ENCODE results near the gene POC1A.

The POC1A gene

DNA sequence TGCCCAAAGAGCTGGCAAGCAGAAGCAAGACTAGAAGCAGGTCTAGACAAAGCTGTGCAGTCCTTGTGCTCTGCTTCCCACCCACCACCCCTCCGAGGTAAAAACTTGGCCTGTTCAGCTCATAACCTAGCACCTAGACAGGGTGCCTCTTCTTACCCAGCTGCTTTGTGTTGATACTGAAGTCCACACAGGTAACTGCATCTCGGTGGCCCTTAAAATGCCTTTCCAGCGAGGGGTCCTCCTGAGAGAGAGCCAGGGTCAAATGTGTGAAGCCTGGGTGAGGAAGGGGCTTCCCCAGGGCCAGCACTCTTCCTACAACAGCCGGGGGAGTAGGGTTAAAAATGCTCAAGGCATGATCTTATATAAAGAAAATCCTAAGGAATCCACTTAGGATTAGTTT, 3.4 kb downstream of the POC1A start:
- DNase-seq (ENCODE audit: low spot score) = no peak

DNA sequence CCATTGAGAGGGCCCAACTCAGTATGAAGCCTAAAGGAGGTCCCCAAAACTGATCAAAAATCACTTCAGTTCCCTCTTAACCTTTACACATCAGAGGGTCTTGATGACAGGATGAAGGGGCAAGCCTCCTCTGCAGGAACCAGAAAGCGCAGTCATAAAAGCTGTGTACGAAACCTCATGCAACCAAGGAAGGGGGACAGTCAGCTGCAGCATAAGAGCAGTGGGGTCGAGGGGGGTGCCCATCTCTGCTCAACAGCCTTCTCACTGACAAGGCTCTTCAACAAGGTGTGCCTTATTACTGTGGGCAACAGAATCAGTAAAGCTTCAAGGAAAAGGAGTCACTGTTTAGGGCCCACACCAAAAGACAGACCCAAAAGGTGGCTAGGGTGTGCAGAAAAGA, 3.9 kb downstream of the POC1A start:
- no peak for DNase-seq (ENCODE audit: low spot score)

DNA sequence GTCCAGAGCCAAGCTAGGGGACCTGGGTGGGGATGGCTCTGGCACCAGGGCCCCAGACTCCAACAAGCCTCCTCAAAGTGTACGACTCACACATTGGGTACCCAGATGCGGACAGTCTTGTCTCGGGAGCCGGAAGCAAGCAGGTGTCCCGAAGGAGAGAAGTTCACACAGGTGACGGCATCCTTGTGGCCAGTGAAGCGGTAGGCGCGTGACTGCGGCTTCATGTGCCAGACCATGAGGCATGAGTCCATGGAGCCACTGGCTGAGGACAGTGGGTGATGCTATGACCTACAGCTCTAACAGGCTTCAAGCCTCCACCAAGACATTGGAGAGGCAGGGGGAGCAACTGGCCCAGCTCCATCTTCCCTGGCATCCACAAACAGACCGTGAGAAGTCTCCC, 4.5 kb downstream of the POC1A start:
- no peak for DNase-seq (ENCODE audit: low spot score)

DNA sequence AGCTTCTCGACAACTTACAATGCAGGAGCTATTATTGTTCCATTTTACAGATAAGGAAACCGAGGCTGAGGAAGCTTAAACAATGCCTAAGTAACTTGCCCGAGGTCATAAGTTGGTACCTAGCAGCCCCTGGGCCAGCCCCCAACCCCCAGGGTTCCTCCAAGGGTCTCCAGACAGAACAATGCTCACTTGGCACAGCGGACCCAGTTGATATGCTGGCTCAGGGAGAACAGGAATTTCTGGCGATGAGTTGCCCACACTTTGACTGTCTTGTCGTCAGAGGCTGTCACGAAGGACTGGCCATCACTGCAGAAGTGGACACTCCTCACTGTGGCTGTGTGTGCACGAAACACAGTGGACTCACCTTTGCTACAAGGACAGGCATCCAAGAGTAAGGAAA, 5.2 kb downstream of the POC1A start:
- no peak for DNase-seq (ENCODE audit: low spot score)

DNA sequence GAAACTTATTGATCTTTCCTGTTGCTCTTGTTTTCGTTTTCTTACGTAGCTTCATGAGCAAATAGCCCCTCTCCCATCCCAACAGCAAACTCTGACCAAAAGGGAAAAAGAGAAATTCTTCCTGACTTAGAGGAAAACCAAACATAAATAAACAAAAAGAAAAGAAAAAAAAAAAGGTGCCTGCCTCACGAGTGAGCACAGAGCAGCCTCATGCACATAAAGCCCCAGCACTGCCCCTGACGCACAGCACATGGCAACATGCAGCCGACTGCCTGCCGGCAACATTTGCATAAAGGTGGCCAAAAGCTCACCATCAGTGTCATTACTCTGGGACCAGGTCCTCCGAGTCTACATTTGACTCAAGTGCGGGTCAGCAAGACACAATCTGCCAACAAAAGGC, 6.4 kb downstream of the POC1A start:
- DNase-seq (ENCODE audit: low spot score) = no peak

DNA sequence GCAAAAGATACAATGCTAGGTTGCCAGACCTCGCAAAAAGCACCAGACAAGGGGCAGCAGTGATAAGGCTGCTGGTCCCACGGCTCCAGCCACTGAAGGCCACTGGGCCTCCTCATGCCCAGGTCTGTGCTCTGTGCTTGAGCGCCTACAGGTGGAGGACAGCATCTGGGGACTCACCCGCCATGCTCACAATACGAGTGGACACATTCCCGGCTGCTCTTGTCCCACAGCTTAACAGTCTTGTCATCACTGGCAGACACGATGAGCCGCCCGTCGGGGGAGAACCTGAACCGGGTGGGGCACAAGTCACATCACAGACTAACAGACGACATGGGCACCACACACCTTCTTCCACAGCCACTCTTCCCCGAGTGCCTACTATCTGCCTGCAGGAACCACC, 7.4 kb downstream of the POC1A start:
- DNase-seq (ENCODE audit: low spot score) = no peak

DNA sequence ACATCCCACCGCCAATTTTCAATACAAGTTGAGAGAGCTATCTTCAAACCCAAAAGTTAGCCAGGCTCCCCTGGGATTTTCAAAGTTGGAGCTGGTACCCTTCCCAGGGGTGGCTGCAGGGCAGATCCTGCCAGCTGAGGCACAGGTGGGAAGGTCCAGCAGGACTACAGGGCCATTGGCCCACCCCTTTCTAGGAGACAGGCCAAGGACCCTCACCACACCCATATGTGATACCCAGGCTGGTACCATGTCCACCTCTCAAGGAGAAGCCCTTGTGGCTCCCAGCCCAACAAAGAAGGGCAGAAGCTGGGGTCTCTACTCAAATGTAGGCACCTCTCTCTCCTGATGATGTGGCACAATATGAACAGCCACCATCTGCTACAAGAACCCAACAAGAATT, 8.0 kb downstream of the POC1A start:
- DNase-seq (ENCODE audit: low spot score) = no peak

DNA sequence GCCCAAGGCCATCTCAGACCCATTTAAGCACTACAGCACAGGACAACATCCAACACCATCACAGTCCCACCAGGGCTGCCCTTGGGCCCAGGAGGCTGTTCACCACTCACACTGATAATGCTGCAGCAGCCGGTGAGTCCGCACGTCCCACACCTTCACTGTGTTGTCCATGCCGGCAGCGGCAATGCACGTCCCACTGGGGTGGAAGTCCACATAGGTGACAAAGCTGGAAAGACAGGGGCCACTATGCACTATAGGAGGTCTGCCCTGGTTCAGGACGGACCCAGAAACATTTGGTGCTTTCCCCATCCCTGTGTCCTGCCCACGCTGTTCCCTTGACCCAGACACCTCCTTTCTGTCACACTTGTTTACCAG, 8.5 kb downstream of the POC1A start:
- no peak for DNase-seq (ENCODE audit: low spot score)

DNA sequence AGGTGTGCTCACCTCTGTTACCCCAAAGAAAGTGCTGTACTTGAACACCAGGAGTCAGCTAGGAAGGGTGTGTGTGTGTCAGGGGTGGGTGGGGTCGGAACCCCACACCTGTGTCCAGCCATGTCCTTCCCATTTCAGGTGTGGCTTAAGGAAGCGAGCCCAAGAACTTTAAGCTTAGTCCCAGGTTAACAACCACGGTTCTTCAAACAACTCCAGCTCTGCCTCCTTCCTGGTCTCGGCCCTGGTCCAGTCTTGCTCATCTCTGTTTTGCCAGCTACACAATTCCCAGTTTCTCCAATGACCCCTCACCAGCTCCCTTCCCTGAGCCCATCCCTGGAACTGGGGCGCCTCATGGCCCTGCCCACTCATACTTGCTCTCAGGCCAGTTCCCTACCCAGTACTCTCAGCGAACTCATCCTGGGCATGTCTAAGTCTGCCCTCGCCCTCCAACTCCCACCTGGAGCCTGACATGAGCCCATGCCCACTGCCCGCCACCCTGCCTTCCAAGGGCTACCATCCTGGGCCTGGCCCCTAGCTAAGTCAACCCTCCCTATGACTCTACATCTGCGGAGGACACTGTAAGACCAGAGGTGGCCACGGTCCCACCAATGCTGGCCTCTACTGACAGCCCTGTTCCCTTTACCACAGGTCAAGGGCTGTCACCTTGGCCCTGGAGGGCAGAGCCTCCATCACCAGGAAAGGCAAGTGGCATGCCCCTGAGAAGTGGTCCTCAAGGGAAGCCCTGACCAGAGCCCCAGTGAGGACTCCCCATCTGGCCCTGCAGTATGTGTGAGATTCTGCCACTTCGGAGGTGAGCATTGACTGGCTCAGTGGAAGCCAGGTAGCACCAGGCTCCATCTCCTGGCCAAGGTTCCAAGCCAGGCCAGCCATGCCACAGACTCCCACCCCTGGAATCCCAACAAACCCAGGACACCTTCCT, 9.2 kb downstream of the POC1A start:
- DNase-seq (ENCODE audit: low spot score) = no peak

DNA sequence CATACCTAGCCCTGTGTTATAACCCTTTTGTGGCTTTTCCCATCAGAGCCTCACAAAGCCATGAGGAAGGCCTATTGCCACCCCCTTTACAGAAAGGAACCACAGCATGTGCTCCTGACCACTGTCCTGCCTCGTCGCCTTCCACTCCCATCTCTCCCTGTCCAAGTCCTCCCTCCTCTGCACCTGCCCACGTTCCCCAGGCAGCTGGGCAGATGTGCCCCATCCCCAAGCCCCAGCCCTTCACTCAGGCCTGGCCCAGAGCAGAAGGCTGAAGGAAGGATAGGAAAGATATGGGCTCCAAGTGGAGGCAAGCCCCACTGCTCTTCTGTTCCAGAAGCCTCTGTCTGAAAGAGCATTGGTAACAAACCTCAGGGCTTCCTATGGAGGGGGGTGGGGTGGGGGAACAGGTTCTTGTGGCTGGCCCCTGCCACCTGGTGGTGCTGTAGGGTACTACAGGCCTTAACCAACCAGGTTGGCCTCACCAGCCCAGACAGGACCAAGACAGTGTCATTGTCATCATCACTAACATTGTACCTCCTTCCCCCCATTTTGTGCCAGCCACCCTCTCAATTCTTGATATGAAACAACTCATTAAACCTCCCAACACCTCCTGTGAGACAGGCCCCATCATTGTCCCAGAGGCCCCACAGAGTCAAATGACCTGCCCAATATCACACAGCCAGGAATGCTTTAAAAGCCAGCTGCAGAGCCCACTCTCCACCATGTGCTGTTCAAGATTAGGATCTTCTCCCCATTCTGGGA, 10.0 kb downstream of the POC1A start:
- peak; percentile 77 for DNase-seq (ENCODE audit: low spot score)

DNA sequence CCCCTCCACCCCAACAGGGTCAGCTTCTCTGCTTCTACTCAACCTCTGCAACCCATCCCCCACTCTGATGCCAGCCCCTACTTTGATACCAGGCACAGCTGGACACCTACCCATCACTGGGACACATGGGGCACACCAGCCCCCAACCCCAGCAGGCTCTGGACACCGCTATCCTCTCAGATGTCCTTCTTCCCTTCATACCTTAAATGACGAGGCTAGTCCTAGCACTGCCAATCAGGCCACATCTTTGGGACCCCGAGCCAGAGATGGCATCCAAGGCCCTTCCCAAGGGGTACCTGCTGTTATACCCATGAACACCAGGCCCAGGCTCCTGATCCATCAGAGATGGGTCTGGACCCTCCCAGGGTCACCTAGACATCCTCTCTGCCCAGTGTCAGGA, 10.6 kb downstream of the POC1A start:
- DNase-seq (ENCODE audit: low spot score) = no peak

DNA sequence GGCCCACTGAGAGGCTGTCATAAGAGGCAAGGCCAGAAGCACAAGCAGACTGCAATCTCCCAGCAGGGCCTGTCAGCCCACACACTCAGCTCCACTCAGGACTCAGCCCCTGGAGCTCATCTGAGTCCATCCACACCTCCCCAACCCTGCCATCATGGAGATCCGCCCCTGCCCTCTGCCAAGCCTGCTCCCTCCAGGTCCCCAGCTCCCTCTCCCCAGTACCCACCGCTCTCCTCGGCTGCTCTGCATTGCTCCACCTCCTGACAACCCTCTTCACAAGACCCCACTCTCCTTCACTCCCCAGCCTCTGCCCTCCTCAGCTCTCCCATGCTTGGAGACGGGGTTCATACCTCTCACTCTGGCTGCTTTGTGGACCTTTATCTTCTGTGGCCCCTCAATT, 11.1 kb downstream of the POC1A start:
- DNase-seq (ENCODE audit: low spot score) = no peak

DNA sequence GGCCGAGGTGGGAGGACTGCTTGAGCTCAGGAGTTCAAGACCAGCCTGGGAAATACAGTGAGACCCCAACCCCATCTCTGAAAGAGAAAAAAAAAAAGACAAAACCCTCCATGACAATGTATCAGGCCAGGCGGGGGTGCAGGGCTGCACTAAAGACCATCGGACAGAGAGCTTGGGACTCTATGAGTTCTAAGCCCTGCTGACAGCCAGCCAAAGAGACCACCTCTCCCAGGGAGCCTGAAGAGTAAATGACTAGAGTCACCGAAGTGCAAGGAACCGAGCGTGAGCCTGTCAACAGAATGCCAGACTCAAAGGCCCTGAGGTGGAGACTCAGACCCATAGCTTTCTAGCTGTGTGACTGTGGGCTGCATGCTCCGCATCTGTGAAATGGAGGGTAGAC, 12.5 kb downstream of the POC1A start:
- DNase-seq (ENCODE audit: low spot score) = no peak

DNA sequence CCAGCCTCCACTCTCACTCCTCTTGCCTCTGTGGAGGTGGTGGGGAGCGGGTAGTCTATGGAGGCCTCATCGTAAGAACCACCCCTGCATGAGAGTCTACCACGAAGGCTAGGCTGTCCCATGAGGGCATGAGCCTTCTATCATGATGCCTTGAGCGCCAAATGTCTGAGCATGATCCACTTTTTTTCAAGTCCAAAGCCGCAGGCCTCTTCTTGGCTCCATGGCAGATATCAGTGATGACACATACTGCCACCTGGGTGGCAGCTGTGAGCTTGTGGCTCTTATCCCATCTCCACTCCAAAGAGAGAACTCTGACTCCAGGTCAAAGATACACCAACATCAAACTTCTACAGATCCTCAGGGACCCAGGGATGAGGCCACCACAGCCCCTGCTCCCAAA, 13.5 kb downstream of the POC1A start:
- no peak for DNase-seq (ENCODE audit: low spot score)

DNA sequence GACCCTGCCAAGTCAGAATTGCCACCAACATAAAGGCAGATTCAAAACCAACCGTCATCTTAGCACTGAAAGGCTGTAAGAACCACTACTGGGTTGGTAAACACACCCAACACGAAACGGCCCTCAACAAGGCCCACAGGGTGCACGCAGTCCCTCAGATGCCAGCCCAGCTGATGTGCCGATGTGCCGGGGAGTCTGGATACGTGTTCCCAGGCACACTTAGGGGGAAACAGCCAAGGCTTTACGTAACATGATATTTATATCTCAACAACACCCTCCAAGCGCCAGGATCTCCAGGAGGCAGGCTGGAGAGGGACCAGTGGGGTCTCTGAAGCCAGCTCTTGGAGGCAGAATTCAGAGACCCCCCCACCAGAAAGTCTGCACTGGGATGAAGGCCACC, 14.2 kb downstream of the POC1A start:
- no peak for DNase-seq (ENCODE audit: low spot score)

DNA sequence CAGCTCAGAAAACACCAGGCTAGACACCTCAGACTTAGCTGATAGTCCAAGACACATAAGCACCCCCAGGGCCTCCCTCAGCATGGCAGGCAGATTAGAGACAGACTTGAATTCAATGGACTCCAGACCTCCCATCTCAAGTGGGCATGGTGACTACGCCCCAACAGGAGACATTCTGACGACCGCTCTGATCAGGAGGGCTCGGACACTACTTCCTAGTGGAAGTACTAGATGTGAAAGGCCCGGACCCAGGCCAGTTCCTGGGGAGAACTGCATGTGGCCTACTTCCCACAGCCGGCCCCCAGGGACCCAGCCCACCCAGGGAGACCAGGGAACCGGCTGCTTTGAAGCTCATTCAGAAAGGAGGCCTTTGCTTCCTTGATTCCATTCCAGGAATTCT, 16.9 kb downstream of the POC1A start:
- DNase-seq (ENCODE audit: low spot score) = no peak

DNA sequence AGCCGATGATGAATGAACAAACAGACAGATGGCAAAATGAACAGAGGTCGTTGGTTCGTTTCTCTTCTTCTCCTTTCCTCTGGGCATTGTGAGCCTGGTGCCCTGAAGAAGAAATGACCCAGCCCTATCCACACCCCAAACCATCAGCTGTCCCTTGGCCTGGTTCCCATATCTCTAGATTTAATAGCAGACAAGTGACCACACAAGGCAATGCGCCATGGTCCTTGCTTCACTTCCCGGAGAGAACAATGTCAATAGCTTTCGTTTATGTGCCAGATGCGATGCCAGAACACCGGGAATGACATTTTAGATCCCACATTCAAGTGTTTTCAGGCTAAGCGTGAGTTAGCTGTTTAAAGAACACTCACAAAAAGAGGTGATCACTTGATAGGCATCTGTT, 17.7 kb downstream of the POC1A start:
- DNase-seq (ENCODE audit: low spot score) = no peak

DNA sequence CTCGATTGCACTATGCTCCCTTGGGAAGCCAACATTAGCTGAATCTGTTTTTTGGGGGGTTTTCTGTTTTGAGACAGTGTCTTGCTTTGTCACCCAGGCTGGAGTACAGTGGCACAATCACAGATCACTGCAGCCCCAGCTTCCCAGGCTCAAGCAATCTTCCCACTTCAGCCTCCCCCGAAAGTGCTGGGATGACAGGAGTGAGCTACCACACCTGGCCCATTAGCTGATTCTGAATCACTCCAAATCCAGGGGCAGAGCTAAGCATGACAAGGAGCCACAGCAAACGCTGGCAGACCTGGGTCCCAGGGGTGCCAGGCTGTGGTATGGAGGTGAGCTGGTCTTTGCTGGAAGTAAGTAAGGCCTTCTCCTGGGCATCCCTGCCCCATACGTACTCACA, 18.9 kb downstream of the POC1A start:
- DNase-seq (ENCODE audit: low spot score) = no peak

DNA sequence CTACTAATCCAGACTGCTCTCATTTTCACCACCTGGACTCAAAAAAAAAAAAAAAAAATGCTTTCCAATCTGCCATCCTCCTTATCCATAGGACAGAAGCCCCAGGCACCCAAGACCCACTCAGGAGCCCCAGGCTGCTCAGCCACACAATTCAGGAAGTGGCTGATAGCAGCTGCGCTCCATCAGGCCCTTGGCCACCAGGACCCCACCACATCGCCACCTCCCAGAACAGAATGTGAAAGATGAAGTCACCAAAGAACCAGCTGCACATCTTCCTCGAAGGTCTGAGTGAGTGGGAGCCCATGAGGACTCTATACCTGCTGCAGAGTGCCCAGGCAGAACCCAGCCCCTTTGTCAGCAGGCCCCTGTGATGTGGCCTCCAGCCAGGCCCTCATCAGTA, 19.5 kb downstream of the POC1A start:
- DNase-seq (ENCODE audit: low spot score) = no peak

DNA sequence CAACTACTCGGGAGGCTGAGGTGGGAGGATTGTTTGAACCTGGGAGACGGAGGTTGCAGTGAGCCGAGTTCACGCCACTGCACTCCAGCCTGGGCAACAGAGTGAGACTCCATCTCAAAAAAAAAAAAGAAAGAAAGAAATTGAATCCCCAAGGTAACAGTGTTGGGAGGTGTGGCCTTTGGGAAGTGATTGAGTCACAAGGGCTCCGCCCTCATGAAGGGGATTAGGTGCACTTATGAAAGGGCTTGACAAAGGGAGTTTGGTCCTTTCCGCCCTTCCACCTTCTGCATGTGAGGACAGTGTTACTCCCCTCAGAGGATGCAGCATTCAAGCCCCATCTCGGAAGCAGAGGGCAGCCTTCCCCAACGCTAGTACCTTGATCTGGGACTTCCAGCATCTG, 21.3 kb downstream of the POC1A start:
- DNase-seq (ENCODE audit: low spot score) = no peak

DNA sequence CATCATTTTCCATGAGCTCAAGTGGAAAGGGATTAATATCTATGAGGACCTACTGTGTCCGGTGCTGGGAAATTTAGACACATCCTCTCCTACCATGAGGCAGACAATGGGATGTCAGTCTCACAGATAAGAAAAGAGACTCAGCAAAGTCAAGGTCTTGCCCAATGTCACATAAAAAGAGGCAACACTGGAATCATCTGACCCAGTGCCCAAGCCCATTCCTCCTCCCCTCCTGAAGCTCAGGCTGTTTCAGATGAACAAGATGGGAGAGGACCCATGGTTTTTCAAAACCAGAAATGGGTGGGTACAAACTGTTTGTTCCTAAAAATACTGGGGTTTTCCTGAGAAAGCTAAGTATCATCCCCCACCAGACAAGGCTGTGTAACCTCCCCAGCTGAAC, 22.2 kb downstream of the POC1A start:
- no peak for DNase-seq (ENCODE audit: low spot score)

DNA sequence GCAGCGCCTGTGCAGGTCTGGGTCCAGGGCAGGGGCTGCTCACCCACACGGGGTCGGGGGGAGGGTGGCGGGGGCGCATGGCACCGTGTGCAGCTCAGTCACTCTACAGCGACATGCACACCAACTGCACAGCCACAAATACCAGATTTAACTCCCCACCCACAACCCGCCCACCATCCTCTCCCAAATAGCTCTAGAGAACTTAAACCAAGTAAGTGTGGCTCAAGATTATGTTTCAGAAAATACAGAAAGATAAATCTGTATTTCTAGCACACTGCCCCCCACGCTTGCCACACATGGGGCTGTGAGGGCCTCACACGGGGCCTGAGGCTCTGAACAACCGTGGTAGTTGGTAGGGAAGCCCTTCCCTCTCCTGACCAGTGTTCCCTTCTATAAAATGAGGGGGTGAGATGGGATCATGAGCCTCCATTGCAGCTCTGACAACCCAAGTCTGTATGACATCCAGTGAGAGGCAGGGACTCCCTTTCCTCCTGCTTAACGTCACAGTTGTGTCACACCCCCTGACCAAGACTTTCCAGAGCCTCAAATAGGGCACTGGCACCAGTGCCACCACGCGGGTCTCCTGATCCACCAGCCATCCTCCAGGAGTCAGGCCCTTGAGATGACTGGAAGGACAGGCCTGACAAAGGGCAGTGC, 23.1 kb downstream of the POC1A start:
- DNase-seq (ENCODE audit: low spot score) = no peak

DNA sequence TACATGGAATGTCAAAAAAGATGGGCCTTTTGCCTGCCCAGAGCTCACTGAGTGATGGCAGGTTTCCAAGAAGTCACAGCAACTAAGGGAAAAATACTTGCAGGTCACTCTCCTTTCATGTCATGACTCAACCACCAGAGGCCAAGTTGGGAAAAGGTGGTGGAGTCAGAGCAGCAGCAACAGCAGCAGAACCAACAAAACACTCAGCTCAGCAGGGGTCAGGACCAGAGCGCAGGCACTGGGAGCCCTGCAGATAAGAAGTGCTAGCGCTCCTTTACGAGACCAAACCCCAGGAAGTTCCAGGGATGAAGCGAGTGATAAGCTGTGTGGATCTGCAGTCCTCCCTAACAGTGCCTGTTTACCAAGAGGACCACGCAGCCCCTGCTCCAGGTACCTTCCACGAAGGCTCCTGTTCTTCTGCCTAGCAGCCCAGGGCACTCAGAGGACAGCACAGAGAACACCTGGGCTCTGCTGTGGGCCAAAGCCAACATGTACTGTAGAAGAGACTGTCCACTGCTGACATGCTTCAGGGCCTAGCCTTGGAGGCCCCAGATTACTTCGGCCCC, 26.0 kb downstream of the POC1A start:
- peak; percentile 89 for DNase-seq (ENCODE audit: low spot score)

All from kidney tubule cell (primary cell).